ENCODE measurements around the gene INTS14.
"Not testable (repeated sequence)": the region's sequence is repeated elsewhere in the genome, so short reads cannot be mapped to it uniquely, and the experiment has no call there.

INTS14 gene

GRCh38 chr15:65629548-65629947 is 18.6 kb upstream of the INTS14 start:
- DNase-seq = no peak

- DNase-seq = no peak
These were observed 15.9 kb upstream of the INTS14 start for GRCh38 chr15:65626856-65627255.

GRCh38 chr15:65623103-65623502 is 12.2 kb upstream of the INTS14 start:
- no peak for DNase-seq

- DNase-seq = no peak
These were observed 10.7 kb upstream of the INTS14 start, which contains the start of gene SLC24A1 for GRCh38 chr15:65621638-65622037. Gene SLC24A1 (plus strand): TSS chr15:65621938. CDS start chr15:65624081, 2,143 bp downstream.

- no peak for DNase-seq
These were observed 9.9 kb upstream of the INTS14 start for GRCh38 chr15:65620833-65621232.

GRCh38 chr15:65619626-65620290 is 8.8 kb upstream of the INTS14 start:
- no peak for DNase-seq

- no peak for DNase-seq
These were observed 7.7 kb upstream of the INTS14 start for GRCh38 chr15:65618560-65619109.

- not testable (repeated sequence) for DNase-seq
These were observed 5.0 kb upstream of the INTS14 start for GRCh38 chr15:65615887-65616286.

GRCh38 chr15:65612949-65613744 is 2.2 kb upstream of the INTS14 start:
- DNase-seq = no peak

GRCh38 chr15:65612616-65612946 is 1.6 kb upstream of the INTS14 start:
- no peak for DNase-seq

GRCh38 chr15:65611888-65612615 is 1.1 kb upstream of the INTS14 start:
- no peak for DNase-seq

GRCh38 chr15:65603559-65603958 is 7.4 kb downstream of the INTS14 start:
- no peak for DNase-seq

- DNase-seq = no peak
These were observed 7.8 kb downstream of the INTS14 start for GRCh38 chr15:65603134-65603533.

GRCh38 chr15:65599677-65600076 is 11.3 kb downstream of the INTS14 start:
- no peak for DNase-seq

GRCh38 chr15:65598468-65598867 is 12.5 kb downstream of the INTS14 start:
- no peak for DNase-seq

GRCh38 chr15:65595960-65596359 is 15.0 kb downstream of the INTS14 start:
- DNase-seq = no peak

- DNase-seq = no peak
These were observed 23.8 kb downstream of the INTS14 start for GRCh38 chr15:65587094-65587493.

- DNase-seq = no peak
These were observed 26.7 kb downstream of the INTS14 start for GRCh38 chr15:65584241-65584640.

- DNase-seq = no peak
These were observed 27.2 kb downstream of the INTS14 start for GRCh38 chr15:65583701-65584100.

GRCh38 chr15:65580287-65580686 is 30.6 kb downstream of the INTS14 start:
- DNase-seq = no peak

- no peak for DNase-seq
These were observed 31.2 kb downstream of the INTS14 start for GRCh38 chr15:65579762-65580161.

GRCh38 chr15:65578904-65579728 is 31.8 kb downstream of the INTS14 start:
- DNase-seq = no peak
